ENCODE results near the gene CELA1. TPM values are rescaled to one million over a fixed set of nuclear protein-coding genes. Genes with fewer than 3 reads are reported as not detected.
A peak's percentile ranks its signal among the peaks of the same experiment; 100 is the strongest.

The CELA1 gene
- total and polyA plus RNA-seq, 2 experiments from 2014 or later = not detected

GRCh38 chr12:51335931-51336330 lies 10.5 kb downstream of the CELA1 start:
- Histone ChIP-seq H3K27me3 (replicated peaks; ENCODE audit: insufficient read depth) (no peaks in the 10 kb centered on the region), H3K9me2 (ENCODE audit: insufficient read depth) (no peaks in the 10 kb centered on the region), H4K20me1 (ENCODE audit: insufficient read depth) (no peaks in the 10 kb centered on the region), H3K27ac (no peak overlapping the region), H3K9me3 (ENCODE audit: low read depth) (no peaks in the 10 kb centered on the region), H3K36me3 (ENCODE audit: low read depth) (no peaks in the 10 kb centered on the region), H2AFZ (no peak overlapping the region), H3K9ac (no peak overlapping the region), H3K79me2 (ENCODE audit: insufficient read depth) (no peaks in the 10 kb centered on the region), H3K4me1 (ENCODE audit: insufficient read depth) (no peaks in the 10 kb centered on the region), H3K4me2 (ENCODE audit: unreplicated experiment) (no peak overlapping the region), H3K4me3 (no peak overlapping the region), H3F3A (ENCODE audit: insufficient read depth) (no peaks in the 10 kb centered on the region)
- 47 to 48% methylated on average over 2 of the region's 2 CpGs for WGBS, 2 experiments (ENCODE audit: low coverage in 1 of 2, low lambda C conversion rate in 2 of 2, missing lambda C conversion rate in 2 of 2)
- in situ Hi-C loops (cut with MboI) = no loop called here
- no peak for DNase-seq
- TF ChIP-seq EZH2phosphoT487 (IDR thresholded peaks at IDR 0.05; ENCODE audit: insufficient read depth, low read depth) = no peak
- TF ChIP-seq EZH2 (IDR thresholded peaks at IDR 0.05; ENCODE audit: insufficient read depth, poor library complexity, severe bottlenecking) = no peak

- H3K79me2 ChIP-seq (ENCODE audit: insufficient read depth) = no peaks in the 10 kb centered on the region
- H3K9me2 ChIP-seq (ENCODE audit: insufficient read depth) = no peaks in the 10 kb centered on the region
- no peaks in the 10 kb centered on the region for H3K27me3 ChIP-seq (replicated peaks; ENCODE audit: insufficient read depth)
- DNase-seq = peak; percentile 34
- no peak overlapping the region for H3K9ac ChIP-seq
- WGBS, 2 experiments (ENCODE audit: low coverage in 1 of 2, low lambda C conversion rate in 2 of 2, missing lambda C conversion rate in 2 of 2) = 24 to 30% methylated on average over 4 of the region's 4 CpGs
- no peak overlapping the region for H3K4me3 ChIP-seq
- no peak overlapping the region for H3K27ac ChIP-seq
- in situ Hi-C loops (cut with MboI) = no loop called here
- H3K4me1 ChIP-seq (ENCODE audit: insufficient read depth) = no peaks in the 10 kb centered on the region
- H4K20me1 ChIP-seq (ENCODE audit: insufficient read depth) = no peaks in the 10 kb centered on the region
- no peaks in the 10 kb centered on the region for H3K36me3 ChIP-seq (ENCODE audit: low read depth)
- H3F3A ChIP-seq (ENCODE audit: insufficient read depth) = no peaks in the 10 kb centered on the region
- H2AFZ ChIP-seq = no peak overlapping the region
- H3K9me3 ChIP-seq (ENCODE audit: low read depth) = no peaks in the 10 kb centered on the region
- no peak overlapping the region for H3K4me2 ChIP-seq (ENCODE audit: unreplicated experiment)
- no peak for TF ChIP-seq EZH2 (IDR thresholded peaks at IDR 0.05; ENCODE audit: insufficient read depth, poor library complexity, severe bottlenecking)
- TF ChIP-seq EZH2phosphoT487 (IDR thresholded peaks at IDR 0.05; ENCODE audit: insufficient read depth, low read depth) = no peak
Observed at GRCh38 chr12:51334764-51335163, 11.7 kb downstream of the CELA1 start.

GRCh38 chr12:51333536-51333935 lies 12.9 kb downstream of the CELA1 start:
- H3K4me1 ChIP-seq (ENCODE audit: insufficient read depth) = no peaks in the 10 kb centered on the region
- no peaks in the 10 kb centered on the region for H3K79me2 ChIP-seq (ENCODE audit: insufficient read depth)
- H2AFZ ChIP-seq = no peak overlapping the region
- no peaks in the 10 kb centered on the region for H3K9me2 ChIP-seq (ENCODE audit: insufficient read depth)
- H3K4me2 ChIP-seq (ENCODE audit: unreplicated experiment) = no peak overlapping the region
- no peak for DNase-seq
- H3K9me3 ChIP-seq (ENCODE audit: low read depth) = no peaks in the 10 kb centered on the region
- H3K36me3 ChIP-seq (ENCODE audit: low read depth) = no peaks in the 10 kb centered on the region
- H3F3A ChIP-seq (ENCODE audit: insufficient read depth) = no peaks in the 10 kb centered on the region
- in situ Hi-C loops (cut with MboI) = no loop called here
- no peak overlapping the region for H3K27ac ChIP-seq
- H3K4me3 ChIP-seq = no peak overlapping the region
- H3K9ac ChIP-seq = no peak overlapping the region
- TF ChIP-seq EZH2 (IDR thresholded peaks at IDR 0.05; ENCODE audit: insufficient read depth, poor library complexity, severe bottlenecking) (no peak), EZH2phosphoT487 (IDR thresholded peaks at IDR 0.05; ENCODE audit: insufficient read depth, low read depth) (no peak)
- WGBS, 2 experiments (ENCODE audit: low coverage in 1 of 2, low lambda C conversion rate in 2 of 2, missing lambda C conversion rate in 2 of 2) = 81 to 82% methylated on average over 6 of the region's 6 CpGs
- H3K27me3 ChIP-seq (replicated peaks; ENCODE audit: insufficient read depth) = no peaks in the 10 kb centered on the region
- H4K20me1 ChIP-seq (ENCODE audit: insufficient read depth) = no peaks in the 10 kb centered on the region

GRCh38 chr12:51330186-51330585 lies 16.3 kb downstream of the CELA1 start:
- Histone ChIP-seq H3K27me3 (replicated peaks; ENCODE audit: insufficient read depth) (no peaks in the 10 kb centered on the region), H3K36me3 (ENCODE audit: low read depth) (no peaks in the 10 kb centered on the region), H3K4me2 (ENCODE audit: unreplicated experiment) (no peak overlapping the region), H3K27ac (no peak overlapping the region), H3K9me2 (ENCODE audit: insufficient read depth) (no peaks in the 10 kb centered on the region), H3K4me1 (ENCODE audit: insufficient read depth) (peaks cover 15% of the 10 kb centered on the region), H3F3A (ENCODE audit: insufficient read depth) (peaks cover 19% of the 10 kb centered on the region), H4K20me1 (ENCODE audit: insufficient read depth) (no peaks in the 10 kb centered on the region), H3K79me2 (ENCODE audit: insufficient read depth) (no peaks in the 10 kb centered on the region), H3K9ac (no peak overlapping the region), H3K9me3 (ENCODE audit: low read depth) (no peaks in the 10 kb centered on the region), H3K4me3 (no peak overlapping the region), H2AFZ (peak overlapping the region; percentile 53; the same call in 1 of the 2 replicates)
- in situ Hi-C loops (cut with MboI) = no loop called here
- no peak for TF ChIP-seq EZH2phosphoT487 (IDR thresholded peaks at IDR 0.05; ENCODE audit: insufficient read depth, low read depth)
- TF ChIP-seq EZH2 (IDR thresholded peaks at IDR 0.05; ENCODE audit: insufficient read depth, poor library complexity, severe bottlenecking) = no peak
- no peak for DNase-seq

GRCh38 chr12:51329742-51330141 lies 16.7 kb downstream of the CELA1 start:
- no peak overlapping the region for H3K27ac ChIP-seq
- H3K4me1 ChIP-seq (ENCODE audit: insufficient read depth) = peaks cover 15% of the 10 kb centered on the region
- no peak overlapping the region for H3K4me3 ChIP-seq
- no peak overlapping the region for H3K9ac ChIP-seq
- no peak for DNase-seq
- TF ChIP-seq EZH2phosphoT487 (IDR thresholded peaks at IDR 0.05; ENCODE audit: insufficient read depth, low read depth) (no peak), EZH2 (IDR thresholded peaks at IDR 0.05; ENCODE audit: insufficient read depth, poor library complexity, severe bottlenecking) (no peak)
- no peaks in the 10 kb centered on the region for H3K27me3 ChIP-seq (replicated peaks; ENCODE audit: insufficient read depth)
- H3K9me2 ChIP-seq (ENCODE audit: insufficient read depth) = no peaks in the 10 kb centered on the region
- no peaks in the 10 kb centered on the region for H3K79me2 ChIP-seq (ENCODE audit: insufficient read depth)
- peaks cover 19% of the 10 kb centered on the region for H3F3A ChIP-seq (ENCODE audit: insufficient read depth)
- H2AFZ ChIP-seq = peak overlapping the region; percentile 53; the same call in 1 of the 2 replicates
- in situ Hi-C loops (cut with MboI) = no loop called here
- H3K4me2 ChIP-seq (ENCODE audit: unreplicated experiment) = no peak overlapping the region
- no peaks in the 10 kb centered on the region for H4K20me1 ChIP-seq (ENCODE audit: insufficient read depth)
- WGBS, 2 experiments (ENCODE audit: low coverage in 1 of 2, low lambda C conversion rate in 2 of 2, missing lambda C conversion rate in 2 of 2) = 58 to 62% methylated on average over 5 of the region's 5 CpGs
- no peaks in the 10 kb centered on the region for H3K36me3 ChIP-seq (ENCODE audit: low read depth)
- H3K9me3 ChIP-seq (ENCODE audit: low read depth) = no peaks in the 10 kb centered on the region
